Prostate gland (tissue), 2 donors: ENCODE data around the gene FANK1.

Experiments used
- POLR2AphosphoS5 ChIP-seq: sonication (generic); formaldehyde crosslinking; IDR thresholded peaks from one replicate; pipeline ENCODE4 v1.6.1; 2017; ENCODE audit warnings: antibody characterized with exemption
- TF ChIP-seq, protein P1 (sequence below), 4 experiments: fragments of 200-600 bp in 2 of 4; fragments of 450-650 bp in 2 of 4; sonication (generic) in 2 of 4; IDR thresholded peaks; 1 replicate in 3 of 4; 2 replicates in 1 of 4; pipeline ENCODE4 v1.5.1; 2016 to 2019; ENCODE audit warnings: antibody characterized with exemption in 4 of 4, mild to moderate bottlenecking in 2 of 4, moderate library complexity in 2 of 4

DNA sequence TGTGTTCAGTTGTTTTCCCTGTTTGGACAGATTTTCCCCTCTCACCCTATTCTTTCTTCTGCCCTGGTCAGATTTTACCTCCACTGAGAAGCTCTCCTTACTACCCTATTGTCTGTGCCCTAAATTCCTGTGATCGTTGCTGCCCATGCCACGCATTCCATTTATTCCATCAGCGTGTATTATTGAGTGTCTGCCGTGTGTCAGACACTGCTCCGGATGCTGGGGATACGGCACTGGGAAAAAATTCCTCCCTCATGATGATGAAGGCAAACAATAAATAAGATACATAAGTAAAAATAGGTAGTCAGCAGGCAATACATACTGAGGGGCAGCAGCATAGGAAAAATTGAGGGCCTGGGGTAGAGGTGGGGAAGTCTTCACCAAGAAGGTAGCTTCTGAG lies 86.8 kb downstream of the FANK1 start:
- TF ChIP-seq, protein P1, sequence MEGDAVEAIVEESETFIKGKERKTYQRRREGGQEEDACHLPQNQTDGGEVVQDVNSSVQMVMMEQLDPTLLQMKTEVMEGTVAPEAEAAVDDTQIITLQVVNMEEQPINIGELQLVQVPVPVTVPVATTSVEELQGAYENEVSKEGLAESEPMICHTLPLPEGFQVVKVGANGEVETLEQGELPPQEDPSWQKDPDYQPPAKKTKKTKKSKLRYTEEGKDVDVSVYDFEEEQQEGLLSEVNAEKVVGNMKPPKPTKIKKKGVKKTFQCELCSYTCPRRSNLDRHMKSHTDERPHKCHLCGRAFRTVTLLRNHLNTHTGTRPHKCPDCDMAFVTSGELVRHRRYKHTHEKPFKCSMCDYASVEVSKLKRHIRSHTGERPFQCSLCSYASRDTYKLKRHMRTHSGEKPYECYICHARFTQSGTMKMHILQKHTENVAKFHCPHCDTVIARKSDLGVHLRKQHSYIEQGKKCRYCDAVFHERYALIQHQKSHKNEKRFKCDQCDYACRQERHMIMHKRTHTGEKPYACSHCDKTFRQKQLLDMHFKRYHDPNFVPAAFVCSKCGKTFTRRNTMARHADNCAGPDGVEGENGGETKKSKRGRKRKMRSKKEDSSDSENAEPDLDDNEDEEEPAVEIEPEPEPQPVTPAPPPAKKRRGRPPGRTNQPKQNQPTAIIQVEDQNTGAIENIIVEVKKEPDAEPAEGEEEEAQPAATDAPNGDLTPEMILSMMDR (IDR thresholded peaks at IDR 0.05) = no peak
- TF ChIP-seq POLR2AphosphoS5 = no peak
